Right lobe of liver (tissue), 6 donors: ENCODE data around the gene CYP3A5. TPM values are rescaled to one million over a fixed set of nuclear protein-coding genes. Genes with fewer than 3 reads are reported as not detected.

ENCODE experiments used
- ATAC-seq, 4 donors: fragments of 200-7000 bp; cut with Tn5 transposase; one replicate each; pipeline ENCODE4 v1.9.1; 2020; ENCODE audit warnings: mild to moderate bottlenecking in 4 of 4, moderate library complexity in 4 of 4
- DNase-seq, 3 donors: peaks; one replicate each; pipeline ENCODE4 v3.0.0-alpha.2; 2020
- H3K27ac ChIP-seq, 3 donors: fragments of 200-600 bp; one replicate each; pipeline ENCODE4 v1.8.0; 2022
- H3K27me3 ChIP-seq, 2 donors: fragments of 200-600 bp; one replicate each; pipeline ENCODE4 v1.8.0; 2022
- H3K36me3 ChIP-seq, 4 donors: fragments of 200-600 bp; sonication (generic) in 1 of 4; one replicate each; pipeline versions ENCODE4 v1.5.1 to v1.8.0; 2017 to 2022; ENCODE audit warnings: control low read depth in 1 of 4
- H3K4me1 ChIP-seq, 4 donors: fragments of 200-600 bp; sonication (generic) in 1 of 4; one replicate each; pipeline versions ENCODE4 v1.5.1 to v1.8.0; 2017 to 2022; ENCODE audit warnings: control low read depth in 1 of 4
- H3K4me3 ChIP-seq, 3 donors: fragments of 200-600 bp; one replicate each; pipeline ENCODE4 v1.8.0; 2022
- H3K9me3 ChIP-seq, 4 donors: fragments of 200-600 bp; sonication (generic) in 1 of 4; one replicate each; pipeline versions ENCODE4 v1.5.1 to v1.8.0; 2017 to 2022; ENCODE audit warnings: control low read depth in 1 of 4
- POLR2A ChIP-seq: fragments of 450-650 bp; IDR thresholded peaks from one replicate; pipeline ENCODE4 v1.6.1; 2017; ENCODE audit warnings: antibody characterized with exemption, mild to moderate bottlenecking
- WGBS: methylation state at CpG from one replicate; pipeline ENCODE4 v1.1.6; 2018; ENCODE audit warnings: low coverage, low lambda C conversion rate; ENCODE audit not compliant: insufficient coverage; ENCODE audit errors: missing lambda C conversion rate; 5-methylcytosine and 5-hydroxymethylcytosine counted together
- intact Hi-C, 2 donors: fragments of 100-400 bp; cut with DNase I; formaldehyde crosslinking; loops; one replicate each; pipeline versions ENCODE4 v1.11.2 to v1.14.1; 2022
- total RNA-seq, 6 experiments: library from RNA; depleted of rRNA in 2 of 6; stranded (reverse); fragments of >200 nt in 2 of 6; fragmentation: NEBNext Ultra II Directional in 3 of 6; extraction: Animal tissue kit (Norgen Biotek cat#: 25700) in 3 of 6; gene quantifications; one replicate each; pipeline versions ENCODE4 v1.1.0 to v1.2.4, GENCODE V29; 2016 to 2023
- TF ChIP-seq, protein P1 (sequence below), 4 donors: fragments of 200-600 bp in 3 of 4; fragments of 450-650 bp in 1 of 4; IDR thresholded peaks; one replicate each; pipeline versions ENCODE4 v1.5.1 to v1.8.0; 2016 to 2022; ENCODE audit warnings: antibody characterized with exemption in 4 of 4, mild to moderate bottlenecking in 2 of 4
- donor health status: DM: no; HTN: yes; CAD: no.
- donor health status: DM: no; HTN: no; CAD: no.
- donor health status: DM: no; HTN: no; CAD: no.
- donor health status: DM: no; HTN: yes; CAD: no.
- donor health status: DM: no; HTN: yes; CAD: no.

Gene CYP3A5
- total RNA-seq, 6 experiments from 2014 or later: 307 to 774 (median 646) TPM

DNA sequence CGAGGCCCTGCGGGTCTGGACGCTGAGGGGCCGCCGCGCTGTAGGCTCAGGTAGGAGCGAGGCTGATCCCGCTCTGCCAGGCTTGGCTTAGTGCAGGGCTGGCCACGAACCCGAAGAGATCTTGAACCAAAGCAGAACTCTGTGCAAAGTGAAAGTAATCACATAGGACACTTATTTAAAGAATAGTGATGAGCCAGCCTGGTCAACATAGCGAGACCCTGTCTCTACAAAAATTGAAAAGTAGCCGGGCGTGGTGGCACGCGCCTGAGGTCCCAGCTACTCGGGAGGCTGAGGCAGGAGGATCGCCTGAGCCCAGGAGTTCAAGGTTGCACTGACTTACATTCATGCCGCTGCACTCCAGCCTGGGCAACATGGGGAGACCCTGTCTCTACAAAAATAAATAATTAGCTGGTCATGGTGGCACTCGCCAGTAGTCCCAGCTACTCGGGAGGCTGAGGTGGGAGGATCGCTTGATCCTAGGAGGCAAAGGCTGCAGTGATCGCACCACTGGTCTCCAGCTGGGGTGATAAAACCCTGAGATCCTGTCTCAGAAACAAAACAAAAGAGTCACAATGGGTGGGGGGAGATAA lies 62.5 kb downstream of the CYP3A5 start:
- no peak for ATAC-seq
- intact Hi-C loops: no loop called here

DNA sequence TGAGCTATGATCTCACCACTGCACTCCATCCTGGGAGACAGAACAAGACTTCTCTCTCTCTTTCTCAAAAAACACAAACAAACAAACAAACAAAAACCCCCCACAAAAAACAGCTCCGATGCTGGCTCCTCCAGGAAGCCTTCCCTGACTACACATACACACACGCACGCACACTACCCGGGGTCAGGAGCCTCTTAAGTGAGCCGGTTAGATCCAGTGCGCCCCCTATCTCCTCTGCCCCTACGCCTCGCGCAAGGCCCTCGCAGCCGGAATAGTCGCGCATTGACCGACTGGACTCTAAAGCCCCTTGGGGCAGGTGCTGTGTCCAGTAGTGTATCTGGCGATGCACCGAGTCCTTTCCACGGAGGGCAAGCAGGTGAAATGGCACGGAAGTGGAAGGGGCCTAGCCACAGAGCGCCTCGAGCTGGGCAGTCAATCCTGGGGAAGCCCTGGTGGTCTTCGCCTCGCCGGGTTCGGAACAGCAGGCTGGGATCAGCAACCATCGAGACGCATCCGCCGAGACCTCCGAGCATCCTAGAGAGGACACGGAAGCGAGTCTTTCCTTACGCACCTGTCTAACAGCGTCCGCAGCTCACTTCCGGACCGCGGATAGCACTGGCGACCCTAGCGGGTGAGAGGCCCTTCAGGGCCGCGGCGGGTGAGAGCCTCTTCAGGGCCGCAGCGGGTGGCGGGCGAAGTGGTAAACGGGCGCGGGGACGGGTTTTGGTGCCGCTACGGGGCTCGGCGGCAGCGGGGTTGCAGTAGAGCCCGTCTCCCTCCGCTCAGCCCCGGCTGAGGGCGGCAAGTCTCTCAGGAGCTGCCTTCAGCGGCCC lies 63.2 kb downstream of the CYP3A5 start, which contains the start of gene ZSCAN25:
Gene ZSCAN25 (plus strand): TSS at position 588 of the 833 bp plus-strand sequence. CDS start 2,661 bp downstream, outside the sequence.
- TF ChIP-seq, protein P1, sequence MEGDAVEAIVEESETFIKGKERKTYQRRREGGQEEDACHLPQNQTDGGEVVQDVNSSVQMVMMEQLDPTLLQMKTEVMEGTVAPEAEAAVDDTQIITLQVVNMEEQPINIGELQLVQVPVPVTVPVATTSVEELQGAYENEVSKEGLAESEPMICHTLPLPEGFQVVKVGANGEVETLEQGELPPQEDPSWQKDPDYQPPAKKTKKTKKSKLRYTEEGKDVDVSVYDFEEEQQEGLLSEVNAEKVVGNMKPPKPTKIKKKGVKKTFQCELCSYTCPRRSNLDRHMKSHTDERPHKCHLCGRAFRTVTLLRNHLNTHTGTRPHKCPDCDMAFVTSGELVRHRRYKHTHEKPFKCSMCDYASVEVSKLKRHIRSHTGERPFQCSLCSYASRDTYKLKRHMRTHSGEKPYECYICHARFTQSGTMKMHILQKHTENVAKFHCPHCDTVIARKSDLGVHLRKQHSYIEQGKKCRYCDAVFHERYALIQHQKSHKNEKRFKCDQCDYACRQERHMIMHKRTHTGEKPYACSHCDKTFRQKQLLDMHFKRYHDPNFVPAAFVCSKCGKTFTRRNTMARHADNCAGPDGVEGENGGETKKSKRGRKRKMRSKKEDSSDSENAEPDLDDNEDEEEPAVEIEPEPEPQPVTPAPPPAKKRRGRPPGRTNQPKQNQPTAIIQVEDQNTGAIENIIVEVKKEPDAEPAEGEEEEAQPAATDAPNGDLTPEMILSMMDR (IDR thresholded peaks at IDR 0.05): peak; percentile 25 to 45 (median 38)
- peak; percentile 67 for TF ChIP-seq POLR2A
- H3K4me1 ChIP-seq: peaks cover 0 to 13% (median 6%) of the 10 kb centered on the region in 4 donors
- 0% methylated on average over 15 of the region's 60 CpGs for WGBS
- H3K36me3 ChIP-seq: peaks cover 0 to 32% (median 19%) of the 10 kb centered on the region in 4 donors
- intact Hi-C loops: no loop called here
- peak within 1 kb of the TSS; percentile 87 to 96 (median 93) for H3K4me3 ChIP-seq
- peak within 1 kb of the TSS; percentile 41 to 72 (median 61) for H3K27ac ChIP-seq
- ATAC-seq (peak; percentile 97 to 98 (median 98)), DNase-seq (peak; percentile 87 to 92 (median 91))
- no peaks in the 10 kb centered on the region for H3K9me3 ChIP-seq
- no peaks in the 10 kb centered on the region for H3K27me3 ChIP-seq

More for the DNA sequence above, 62.5 kb downstream of the CYP3A5 start:
- Histone ChIP-seq H3K9me3 (no peaks in the 10 kb centered on the region), H3K27ac (peak overlapping the region; percentile 41 to 72 (median 61)), H3K27me3 (no peaks in the 10 kb centered on the region), H3K4me3 (peak overlapping the region; percentile 87 to 96 (median 93)), H3K36me3 (peaks cover under 1 to 39% (median 22%) of the 10 kb centered on the region in 4 donors), H3K4me1 (peaks cover 0 to 13% (median 6%) of the 10 kb centered on the region in 4 donors)
- DNase-seq: no peak
- TF ChIP-seq, protein P1 (IDR thresholded peaks at IDR 0.05): no peak
- no peak for TF ChIP-seq POLR2A
- WGBS: 12% methylated on average over 12 of the region's 22 CpGs

DNA sequence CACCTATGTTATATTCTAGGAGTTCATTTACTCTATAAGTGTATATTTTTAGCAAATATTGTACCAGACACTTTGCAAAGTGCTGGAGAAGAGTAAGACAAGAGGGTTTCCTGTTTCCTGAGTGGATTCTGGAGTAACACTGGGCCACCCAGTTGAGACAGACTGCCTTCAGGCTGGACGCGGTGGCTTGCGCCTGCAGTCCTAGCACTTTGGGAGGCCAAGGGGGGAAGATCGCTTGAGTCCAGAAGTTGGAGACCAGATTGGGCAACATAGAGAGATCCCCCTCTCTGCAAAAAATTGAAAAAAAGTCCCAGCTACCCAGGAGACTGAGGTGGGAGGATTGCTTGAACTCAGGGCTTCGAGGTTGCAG lies 63.8 kb downstream of the CYP3A5 start:
- Histone ChIP-seq H3K4me3 (peak overlapping the region; percentile 87 to 96 (median 93)), H3K9me3 (no peaks in the 10 kb centered on the region), H3K27me3 (no peaks in the 10 kb centered on the region), H3K4me1 (peaks cover 0 to 13% (median 6%) of the 10 kb centered on the region in 4 donors), H3K27ac (peak overlapping the region in 1 of 3 donors; percentile 72), H3K36me3 (peaks cover 0 to 26% (median 14%) of the 10 kb centered on the region in 4 donors)
- 90% methylated on average over 4 of the region's 5 CpGs for WGBS
- ATAC-seq (no peak), DNase-seq (no peak)
- intact Hi-C loops: no loop called here
- TF ChIP-seq POLR2A: no peak
- TF ChIP-seq, protein P1 (IDR thresholded peaks at IDR 0.05): no peak

DNA sequence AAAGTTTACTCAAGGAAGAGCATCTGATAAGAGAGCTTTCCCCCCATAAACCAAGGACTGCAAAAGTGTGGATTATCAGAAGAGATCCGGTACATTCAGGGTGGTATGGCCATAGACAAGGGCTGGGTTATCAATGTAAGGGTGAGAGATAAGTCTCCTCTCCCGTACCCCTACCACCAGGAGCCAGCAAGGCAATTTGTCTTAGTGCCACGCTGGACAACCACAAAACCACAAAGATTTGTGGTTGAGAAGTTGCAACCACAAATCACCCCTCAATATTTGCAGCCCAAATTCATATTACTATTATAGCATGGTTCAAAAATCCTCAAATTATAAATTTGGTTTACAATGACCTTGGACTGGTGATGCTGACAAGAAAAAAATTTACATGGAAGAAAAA lies 65.3 kb downstream of the CYP3A5 start:
- Histone ChIP-seq H3K27ac (no peak overlapping the region), H3K9me3 (no peaks in the 10 kb centered on the region), H3K4me3 (no peak overlapping the region), H3K4me1 (peaks cover 0 to 13% (median 6%) of the 10 kb centered on the region in 4 donors), H3K36me3 (peaks cover 0 to 11% (median 6%) of the 10 kb centered on the region in 4 donors), H3K27me3 (no peaks in the 10 kb centered on the region)
- intact Hi-C loops: no loop called here
- WGBS: 59% methylated on average over 3 of the region's 3 CpGs
- DNase-seq (no peak), ATAC-seq (no peak)
- TF ChIP-seq, protein P1 (IDR thresholded peaks at IDR 0.05): no peak
- TF ChIP-seq POLR2A: no peak
